Measurements from ENCODE around the gene EXD3.
"Not testable (repeated sequence)": the region's sequence is repeated elsewhere in the genome, so short reads cannot be mapped to it uniquely, and the experiment has no call there.

The EXD3 gene

DNA sequence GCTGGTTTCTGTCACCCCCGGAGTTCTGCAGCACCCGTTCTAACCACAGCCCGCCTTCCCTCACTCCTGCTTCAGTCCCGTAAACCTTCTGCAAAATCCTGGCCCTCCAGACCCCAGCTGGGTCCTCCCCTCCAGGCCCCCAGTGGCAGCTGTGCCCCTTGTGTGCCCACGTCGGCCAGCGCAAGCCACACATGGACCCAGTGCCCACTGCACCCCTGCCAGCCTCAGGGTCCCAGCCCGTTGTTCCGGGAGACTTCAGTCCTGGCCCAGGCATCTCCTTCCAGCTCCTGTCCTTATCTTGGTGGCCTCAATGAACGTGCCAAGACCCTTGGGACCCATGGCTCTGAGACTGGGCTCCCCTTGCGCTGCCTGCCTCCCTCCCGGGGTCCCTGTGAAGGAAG lies 43.2 kb downstream of the EXD3 start:
- DNase-seq (ENCODE audit: low read depth), result no peak

DNA sequence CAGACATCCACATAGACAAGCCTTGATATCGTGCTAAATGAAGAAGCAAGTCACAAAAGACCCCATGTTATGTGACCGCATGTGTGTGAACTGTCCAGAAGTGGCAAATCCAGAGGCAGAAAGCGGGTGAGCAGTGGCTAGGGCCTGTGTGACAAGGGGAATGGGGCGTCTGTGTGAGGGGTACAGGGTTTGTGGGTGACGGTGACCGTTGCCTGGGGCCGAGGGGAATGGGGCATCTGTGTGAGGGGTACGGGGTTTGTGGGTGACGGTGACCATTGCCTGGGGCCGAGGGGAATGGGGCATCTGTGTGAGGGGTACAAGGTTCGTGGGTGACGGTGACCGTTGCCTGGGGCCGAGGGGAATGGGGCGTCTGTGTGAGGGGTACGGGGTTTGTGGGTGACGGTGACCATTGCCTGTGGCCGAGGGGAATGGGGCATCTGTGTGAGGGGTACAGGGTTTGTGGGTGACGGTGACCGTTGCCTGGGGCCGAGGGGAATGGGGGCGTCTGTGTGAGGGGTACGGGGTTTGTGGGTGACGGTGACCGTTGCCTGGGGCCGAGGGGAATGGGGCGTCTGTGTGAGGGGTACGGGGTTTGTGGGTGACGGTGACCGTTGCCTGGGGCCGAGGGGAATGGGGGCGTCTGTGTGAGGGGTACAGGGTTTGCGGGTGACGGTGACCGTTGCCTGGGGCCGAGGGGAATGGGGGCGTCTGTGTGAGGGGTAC lies 44.1 kb downstream of the EXD3 start:
- DNase-seq (ENCODE audit: low read depth), result not testable (repeated sequence)

DNA sequence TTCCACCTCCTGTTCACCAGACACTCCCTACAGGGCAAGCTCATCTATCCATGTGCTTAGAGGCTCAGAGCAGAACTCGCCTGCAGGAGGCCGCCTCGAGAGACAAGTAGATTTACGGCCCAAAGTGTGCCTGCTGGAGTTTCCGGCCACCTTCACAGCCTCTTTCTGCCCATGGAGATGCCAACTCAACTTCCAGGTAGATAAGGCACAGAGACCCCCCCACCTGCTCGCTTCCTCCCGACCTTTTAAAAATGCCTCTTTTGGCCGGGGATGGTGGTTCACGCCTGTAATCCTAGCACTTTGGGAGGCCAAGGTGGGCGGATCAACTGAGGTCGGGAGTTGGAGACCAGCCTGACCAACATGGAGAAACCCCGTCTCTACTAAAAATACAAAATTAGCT lies 46.6 kb downstream of the EXD3 start:
- DNase-seq (ENCODE audit: low read depth), result no peak

DNA sequence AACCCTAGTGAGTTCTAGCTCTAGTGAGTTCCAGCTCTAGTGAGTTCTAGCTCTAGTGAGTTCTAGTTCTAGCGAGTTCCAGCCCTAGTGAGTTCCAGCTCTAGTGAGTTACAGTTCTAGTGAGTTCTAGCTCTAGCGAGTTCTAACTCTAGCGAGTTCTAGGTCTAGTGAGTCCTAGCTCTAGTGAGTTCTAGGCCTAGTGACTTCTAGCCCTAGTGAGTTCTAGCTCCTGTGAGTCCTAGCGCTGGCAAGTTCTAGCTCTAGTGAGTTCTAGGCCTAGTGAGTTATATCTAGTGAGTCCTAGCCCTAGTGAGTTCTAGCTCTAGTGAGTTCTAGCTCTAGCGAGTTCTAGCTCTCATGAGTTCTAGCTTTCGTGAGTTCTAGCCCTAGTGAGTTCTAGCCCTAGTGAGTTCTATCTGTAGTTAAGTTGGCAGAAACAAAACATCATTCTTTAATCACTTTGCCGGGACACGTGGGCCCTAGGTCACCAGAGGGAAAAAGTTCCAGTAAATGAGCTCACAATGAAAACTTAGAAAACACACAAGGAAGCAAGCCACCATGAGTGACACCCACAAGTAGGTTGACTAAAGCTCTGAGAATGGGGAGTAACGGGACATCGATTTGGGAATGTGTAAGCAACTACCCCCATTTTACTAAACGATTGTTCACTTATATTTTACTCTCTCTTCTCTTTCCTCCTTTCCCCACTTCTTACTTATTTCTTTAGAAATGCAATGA lies 47.5 kb downstream of the EXD3 start:
- no peak for DNase-seq (ENCODE audit: low read depth)

DNA sequence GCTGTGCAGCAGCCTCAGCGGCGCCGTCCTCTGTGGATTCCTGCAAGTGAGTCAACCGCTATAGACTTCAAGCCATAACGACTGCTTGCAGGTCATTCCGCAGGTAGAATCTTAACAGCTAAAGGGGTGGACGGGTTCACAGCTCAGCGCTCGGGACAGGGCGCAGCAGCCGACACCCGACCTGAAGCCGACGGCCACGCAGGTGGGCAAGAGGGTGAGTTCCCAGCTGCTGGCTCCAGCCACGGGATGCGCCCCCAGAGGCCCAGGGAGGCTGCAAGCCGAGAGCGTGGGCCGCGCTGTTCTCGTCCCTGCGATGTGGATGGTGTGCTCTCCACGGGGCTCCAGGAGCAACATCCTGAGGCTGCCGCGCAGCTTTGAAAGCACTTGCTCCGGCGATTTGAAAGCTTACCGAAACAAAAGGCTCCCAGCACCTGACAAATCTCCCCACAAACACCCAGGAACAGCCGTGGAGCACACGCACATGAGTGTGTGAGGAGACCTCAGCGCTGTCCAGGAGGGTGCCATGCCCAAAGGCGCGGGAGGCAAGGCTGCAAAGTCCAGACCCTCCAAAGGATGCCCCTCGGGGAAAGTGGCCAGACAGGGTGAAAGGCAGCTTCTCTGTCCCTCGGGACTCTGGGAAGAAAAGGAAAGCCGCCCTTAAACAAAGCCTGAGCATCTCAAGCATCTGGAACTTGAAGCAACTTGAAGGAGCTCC lies 48.7 kb downstream of the EXD3 start:
- DNase-seq (ENCODE audit: low read depth), result no peak

DNA sequence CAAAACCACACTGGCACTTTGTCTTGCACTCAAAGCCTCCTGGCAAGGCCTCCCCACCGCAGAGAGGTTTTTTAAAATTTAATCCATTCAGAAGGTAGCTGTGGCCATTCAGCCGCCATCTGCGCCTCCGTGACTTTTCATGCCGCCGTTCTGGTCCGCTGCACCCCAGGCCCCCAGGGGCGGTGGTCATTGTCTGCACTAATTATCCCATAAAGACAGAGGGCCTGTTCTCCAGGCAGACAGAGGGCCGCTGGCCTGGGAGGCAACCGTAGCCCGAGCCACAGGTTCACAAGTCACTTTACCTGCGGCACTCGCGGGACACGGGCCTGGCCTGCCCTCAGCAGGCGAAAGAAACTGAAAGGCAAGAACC lies 49.4 kb downstream of the EXD3 start:
- no peak for DNase-seq (ENCODE audit: low read depth)

DNA sequence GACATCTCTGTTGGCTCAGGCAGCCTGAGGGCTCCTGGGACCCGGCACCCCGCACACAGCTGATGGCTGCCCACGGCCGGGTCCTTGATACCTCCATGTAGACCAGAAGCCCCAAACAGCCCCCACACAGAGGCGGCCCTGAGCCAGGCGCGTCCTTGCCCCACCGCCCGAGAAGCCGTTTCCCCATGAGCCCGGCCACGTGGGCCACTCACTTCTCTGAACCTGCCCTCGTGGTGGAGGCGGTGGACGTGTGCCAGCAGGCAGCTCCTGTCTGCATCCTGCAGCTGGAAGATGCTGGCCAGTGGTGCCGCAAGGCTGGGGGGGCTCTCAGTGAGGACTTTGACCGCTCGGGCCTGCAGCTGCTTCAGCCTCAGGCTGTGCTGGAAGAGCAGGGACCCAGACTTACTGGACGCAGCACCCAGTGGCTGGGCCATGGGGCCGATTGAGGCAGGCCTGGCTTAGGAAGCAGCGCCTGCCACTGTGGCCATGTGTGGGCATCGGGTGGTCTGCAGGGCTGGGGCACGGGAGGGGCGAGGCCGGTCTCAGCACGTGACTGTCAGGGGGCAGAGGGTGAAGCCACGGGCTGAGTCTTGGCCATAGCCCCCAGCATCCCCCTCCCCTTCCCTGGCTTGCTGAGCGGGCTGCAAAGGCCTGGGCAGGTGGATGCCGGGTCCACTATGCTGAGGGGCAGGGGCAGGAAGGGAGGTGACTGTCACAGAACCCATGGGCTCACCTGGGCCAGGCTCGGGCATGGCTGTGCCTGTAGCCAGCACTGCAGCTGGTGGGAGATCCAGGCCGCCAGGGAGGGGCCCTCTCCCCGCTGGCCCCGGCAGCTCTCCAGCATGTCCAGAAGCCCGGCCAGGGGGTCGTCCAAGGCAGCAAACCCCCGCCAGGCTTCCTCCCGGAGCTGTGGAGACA lies 50.0 kb downstream of the EXD3 start:
- no peak for DNase-seq (ENCODE audit: low read depth)

DNA sequence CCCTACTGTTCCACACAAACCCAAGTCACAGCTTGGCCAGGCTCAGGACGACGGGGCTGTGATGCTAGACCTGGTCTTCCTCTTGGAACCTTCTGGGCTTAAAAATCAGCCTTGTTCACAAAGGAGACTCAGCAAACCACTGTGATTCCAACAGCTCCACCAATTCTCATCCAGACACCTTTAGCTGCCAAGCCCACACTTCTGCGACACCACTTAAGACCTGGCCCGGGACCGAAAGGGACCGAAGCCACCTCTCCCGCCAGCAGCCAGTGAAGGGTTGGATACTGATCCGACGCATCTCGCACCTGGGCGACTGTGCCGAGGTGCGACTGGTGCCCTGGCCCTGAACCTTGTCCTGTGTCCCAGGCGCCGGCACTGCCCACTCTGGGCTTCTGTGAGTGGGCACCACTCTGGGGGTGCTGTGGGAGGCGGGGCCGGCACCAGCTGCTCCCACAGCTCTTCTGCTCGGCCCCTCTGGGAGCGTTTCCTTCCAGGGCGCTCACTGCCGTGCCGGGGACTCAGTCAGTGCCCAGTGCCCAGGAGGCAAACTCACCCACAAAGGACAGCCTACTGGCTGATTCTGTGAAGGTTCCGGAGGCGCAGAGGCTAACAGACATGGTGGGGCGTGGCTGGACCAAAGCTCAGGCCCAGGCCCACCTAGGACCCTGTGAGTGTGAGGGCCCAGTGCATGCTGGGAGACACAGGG lies 50.9 kb downstream of the EXD3 start:
- no peak for DNase-seq (ENCODE audit: low read depth)

DNA sequence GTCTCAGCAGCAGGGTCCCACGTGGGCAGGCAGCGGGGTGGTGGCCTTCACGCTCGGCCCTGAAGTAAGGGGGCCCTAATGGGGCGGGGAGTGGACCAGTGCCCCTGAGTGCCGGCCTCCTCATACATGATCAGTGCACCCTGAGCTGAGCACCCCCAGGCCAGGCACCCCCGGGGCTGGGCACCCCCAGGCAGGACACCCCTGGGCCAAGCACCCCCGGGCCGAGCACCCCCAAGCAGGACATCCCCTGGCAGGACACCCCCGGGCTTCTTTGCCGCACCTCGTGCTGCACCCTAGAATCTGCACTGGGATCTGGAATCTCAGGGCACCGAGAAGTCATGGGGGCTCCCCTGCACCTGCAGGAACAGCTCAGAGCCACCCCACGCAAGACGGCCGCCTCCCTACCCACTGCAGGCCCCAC lies 51.4 kb downstream of the EXD3 start:
- DNase-seq (ENCODE audit: low read depth), result no peak

DNA sequence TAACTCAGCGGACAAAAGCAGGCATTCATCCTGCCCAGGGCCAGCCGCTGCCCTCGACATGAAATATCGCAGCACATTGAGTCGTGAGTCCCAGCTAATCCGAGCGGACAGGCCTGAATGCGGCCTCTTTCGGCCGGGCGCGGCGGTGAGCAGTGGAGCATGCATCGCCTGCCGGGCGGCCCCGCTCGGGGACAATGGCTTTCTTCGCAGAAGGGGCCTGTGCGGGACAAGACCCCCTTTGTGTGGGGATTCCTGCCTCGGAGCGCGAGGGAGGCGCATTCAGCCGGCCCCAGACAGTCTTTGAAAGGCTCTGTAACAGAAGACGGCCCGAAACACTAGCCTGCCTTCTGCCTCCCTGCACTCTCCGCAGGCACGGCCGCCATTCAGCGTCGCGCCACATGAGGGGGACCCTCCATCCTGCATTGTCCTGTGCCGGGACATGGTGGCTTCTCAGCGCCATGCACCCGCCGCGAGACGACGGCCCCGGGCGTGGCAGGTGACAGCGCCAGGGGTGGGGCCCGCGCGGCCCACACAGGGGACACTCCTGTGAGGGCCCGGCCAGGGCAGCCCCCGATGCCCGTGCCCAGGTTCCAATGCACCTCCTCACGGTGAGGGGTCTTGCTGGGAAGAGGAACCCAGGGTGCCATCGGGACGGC lies 52.0 kb downstream of the EXD3 start:
- DNase-seq (ENCODE audit: low read depth), result no peak

DNA sequence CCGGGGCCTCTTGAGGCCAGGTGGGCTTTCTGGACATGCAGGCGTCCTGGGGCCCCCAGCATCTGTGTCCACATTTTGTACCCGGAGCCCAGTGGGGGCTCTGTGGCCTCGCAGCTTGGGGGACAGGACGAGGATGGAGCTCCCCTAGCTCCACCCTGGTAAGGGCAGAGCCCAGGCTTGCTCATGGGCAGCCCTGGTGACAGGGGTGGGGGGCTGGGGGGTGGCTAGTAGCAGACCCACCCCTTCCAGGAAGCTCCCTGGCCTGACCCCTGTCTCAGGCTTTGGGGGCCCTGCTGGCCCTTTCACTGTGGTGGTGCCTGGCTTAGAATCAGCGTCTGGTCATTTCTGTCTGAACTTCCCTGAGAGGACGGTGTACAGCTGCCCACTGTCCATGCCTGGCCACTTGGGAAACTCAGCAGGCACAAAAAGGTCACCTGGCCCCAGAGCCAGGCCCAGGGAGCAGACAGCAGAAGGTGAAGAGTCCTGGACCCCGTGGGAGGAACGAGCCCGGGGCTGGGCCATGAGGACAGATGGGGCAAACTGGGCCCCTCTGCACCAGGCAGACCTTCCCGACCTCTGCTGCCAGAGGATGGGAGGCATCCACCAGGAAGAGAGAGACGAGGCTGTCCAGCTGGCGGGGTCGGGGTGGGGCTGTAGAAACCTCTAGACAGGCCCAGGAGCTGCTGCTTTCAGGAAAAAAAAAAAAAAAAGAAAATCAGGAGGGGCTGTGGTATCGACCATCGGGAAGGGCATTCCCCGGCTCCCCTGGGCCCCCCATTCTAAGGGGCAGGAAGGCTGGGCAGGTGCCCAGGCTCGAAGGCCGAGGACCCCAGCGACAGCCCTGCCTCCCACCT lies 52.8 kb downstream of the EXD3 start:
- no peak for DNase-seq (ENCODE audit: low read depth)

DNA sequence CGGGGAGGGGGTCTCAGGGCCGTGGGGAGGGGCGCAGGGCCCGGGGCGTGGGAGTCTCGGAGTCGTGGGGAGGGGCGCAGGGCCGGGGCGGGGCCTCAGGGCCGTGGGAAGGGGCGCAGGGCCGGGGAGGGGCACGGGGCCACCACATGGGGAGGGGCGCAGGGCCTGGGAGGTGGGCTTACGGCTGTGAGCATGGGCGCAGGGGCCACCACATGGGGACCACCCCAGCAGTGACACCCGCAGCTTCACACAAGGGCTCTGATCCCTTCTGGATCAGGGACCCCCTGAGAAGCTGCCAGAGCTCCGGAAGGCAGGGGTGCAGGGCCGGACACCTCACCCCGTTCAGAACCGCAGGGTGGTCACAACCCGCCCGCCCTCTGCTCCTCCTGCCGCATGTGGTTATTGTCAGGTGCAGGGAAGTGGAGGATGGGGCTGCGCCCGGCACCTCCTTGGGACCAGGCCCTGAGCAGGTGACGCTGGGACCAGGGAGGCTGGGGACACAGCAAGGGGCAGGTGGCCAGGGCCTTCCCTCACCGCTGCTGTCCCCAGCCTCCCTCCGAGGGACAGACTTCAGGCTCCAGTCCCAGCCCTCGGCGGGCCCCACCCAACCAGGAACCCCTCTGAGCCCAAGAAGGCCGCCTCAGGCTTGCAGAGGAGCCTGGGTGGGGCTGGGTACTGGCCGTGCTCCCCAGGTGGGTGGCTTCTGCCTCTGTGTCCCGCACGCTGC lies 53.7 kb downstream of the EXD3 start:
- DNase-seq (ENCODE audit: low read depth), result no peak

DNA sequence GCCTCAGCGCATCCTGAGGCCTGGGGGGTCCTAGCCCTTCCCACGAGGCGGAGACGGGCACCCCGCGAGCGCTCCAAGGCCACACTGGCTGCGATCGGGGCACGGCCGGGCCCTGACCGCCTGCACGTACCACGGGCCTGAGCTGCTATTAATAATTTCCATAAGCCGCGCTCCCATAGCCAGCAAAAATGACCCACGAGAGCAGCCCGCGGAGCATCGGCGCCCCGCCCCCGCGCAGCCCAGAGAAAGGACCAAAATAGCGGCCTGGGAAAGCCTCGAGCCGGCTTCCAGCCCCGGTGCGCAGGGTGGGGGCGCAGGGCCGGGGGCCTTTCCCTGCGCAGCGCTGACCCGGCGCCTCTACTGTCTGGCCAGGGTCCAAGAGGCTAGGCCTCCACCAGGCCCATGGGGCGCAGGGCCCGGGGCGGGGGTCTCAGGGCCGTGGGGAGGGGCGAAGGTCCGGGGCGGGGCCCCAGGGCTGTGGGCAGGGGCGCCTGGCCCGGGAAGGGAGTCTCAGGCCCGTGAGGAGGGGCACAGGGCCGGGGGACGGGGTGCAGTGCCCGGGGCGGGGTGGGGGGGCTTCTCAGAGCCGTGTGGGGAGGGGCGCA lies 54.4 kb downstream of the EXD3 start:
- no peak for DNase-seq (ENCODE audit: low read depth)

DNA sequence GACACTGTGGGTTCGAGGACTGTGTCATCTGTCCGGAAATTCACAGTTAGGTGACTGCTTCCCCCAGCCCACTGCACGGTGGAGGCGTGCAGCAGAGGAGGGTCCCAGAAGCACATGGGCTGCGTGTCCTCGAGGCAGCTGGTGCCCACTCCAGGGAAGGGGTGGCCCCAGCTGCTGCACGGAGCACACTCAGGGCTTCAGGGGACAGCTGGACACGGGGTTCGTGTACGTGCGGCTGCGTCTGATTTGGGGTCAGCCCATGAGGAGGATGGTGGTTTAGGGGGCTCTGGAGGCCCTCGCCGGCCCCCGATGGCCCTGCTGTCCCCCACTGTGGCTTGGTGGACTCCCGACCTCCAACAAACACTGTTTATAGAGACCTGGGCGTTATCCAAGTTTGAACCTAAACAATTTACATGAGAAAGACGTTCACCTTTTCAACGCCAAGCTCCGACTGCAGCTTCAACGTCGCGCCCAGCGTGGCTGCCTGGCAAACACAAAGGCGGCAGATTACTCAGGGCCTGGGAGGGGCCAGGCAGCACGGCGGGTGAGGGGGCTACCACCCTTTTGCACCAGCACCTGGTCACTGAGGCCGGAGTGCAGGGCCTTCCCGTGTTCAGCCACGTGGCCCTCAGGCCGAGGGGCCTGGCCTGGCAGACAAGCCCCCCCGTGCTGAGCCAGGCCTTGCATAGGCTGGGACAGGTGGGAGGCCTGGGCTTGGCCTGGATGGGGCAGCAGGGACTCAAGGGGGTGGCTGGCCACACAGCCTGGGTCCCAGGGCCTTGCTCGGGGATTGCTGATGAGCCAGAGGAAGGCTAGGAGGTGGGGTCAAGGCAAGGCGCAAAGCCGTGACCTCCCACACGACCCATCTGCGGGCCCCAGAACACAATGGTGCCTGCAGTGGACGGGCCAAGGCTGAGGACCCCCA lies 55.2 kb downstream of the EXD3 start:
- DNase-seq (ENCODE audit: low read depth), result no peak

DNA sequence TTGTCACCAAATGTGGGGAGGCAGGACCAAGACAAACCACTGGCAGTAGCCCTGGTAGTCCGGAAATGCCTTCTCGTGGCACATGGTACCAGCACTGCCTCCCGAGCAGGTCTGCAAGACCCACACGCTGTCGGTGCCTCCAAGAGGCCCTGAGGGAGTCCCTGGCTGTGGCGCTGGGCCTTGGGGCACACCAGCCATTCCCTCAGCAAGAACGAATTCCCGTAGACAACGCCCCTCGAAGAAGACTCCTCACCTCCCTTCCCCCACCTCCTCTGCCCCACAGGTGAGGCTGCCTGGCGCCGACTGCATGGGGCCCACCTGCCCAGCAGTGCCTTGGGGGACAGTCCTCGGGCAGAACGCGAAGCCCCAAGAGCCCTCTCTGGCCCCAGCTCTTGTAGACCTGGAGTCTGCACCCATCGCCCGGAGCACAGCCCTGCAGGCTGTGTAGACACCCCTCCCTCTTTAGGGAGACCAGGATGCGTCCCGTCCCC lies 56.0 kb downstream of the EXD3 start:
- no peak for DNase-seq (ENCODE audit: low read depth)

DNA sequence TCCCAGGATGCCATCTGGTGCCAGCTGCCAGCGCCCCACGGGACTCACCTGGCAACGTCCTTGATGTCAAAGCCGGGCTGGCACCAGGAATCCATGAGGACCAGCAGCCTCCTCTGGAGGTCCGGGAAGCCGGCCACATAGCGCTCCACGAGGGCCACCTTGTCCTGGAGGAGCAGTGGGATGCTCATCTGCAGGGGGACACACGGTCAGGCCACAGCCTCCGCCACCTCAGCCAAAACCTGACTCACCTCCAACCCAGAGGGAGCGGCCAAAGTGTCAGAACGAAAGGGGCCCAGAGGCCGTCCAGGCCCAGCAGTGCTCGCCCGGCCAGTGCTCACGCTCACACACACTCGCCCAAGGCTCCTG lies 56.5 kb downstream of the EXD3 start:
- no peak for DNase-seq (ENCODE audit: low read depth)

DNA sequence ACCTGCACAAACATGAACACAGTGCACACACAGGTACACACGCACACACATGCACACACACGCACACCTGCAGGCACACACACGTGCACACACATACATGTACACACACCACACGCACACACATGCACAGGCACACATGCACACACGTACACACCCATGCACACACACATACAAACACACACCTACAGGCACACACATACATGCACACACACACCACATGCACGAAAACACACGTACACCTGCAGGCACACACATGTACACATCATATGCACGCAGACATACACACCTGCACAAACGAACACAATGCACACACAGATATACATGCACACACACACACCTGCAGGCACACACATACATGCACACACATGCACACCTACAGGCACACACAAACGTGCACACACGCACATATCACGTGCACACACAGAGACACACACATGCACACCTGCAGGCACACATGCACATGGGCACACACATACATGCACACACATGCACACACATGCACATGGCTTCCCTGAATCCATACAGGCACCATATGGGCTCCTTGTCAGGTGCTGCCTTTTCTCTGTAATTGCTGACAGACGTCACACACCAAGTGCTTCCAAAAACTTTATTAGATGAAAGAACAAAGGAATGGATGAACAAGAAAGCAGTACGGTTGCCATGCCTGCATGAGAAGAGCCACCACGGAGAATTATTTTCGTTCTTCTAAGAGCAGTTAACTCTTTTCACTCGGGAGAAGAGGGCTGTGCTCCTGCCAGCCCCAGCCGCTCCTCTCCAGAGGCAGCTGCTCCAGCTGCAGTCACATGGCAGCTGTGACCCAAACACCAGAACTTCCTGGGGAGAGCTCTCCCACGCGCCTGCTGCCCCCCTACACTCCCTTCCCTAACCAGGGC lies 57.2 kb downstream of the EXD3 start:
- DNase-seq (ENCODE audit: low read depth), result no peak
